Left kidney (tissue), 2 donors: Measurements from ENCODE around the gene PRICKLE2. TPM values are rescaled to one million over a fixed set of nuclear protein-coding genes. Genes with fewer than 3 reads are reported as not detected.
A peak's percentile ranks its signal among the peaks of the same experiment; 100 is the strongest.

Experiments used
- DNase-seq: peaks from one replicate; pipeline ENCODE4 v3.0.0-alpha.2; 2013
- polyA plus RNA-seq: library from polyadenylated mRNA; unstranded; fragments of 120-200 nt; gene quantifications from one replicate; pipeline ENCODE4 v1.2.1, GENCODE V29; 2013; ENCODE audit not compliant: insufficient read length

The PRICKLE2 gene
- polyA plus RNA-seq, 1 donor, result 18.5 TPM

DNA sequence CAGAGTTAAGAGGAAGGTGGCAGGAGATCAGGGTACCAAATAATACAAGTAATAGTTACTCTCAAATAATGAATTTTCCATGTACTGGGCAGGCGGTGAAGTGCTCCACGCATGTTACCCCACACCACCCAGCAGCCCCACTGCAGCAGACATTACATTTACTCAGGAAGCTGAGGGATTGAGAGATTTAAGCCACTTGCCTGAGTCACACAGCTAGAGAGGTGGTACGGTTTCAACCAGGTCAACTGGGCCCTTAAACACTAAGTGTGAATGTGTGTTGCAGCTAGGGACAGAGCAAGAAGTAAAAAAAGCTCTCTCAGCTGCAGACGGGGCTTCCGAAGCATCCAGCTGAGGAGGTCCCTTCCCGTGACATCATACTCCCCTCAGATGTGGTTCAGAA, 91.3 kb downstream of the PRICKLE2 start:
- no peak for DNase-seq

DNA sequence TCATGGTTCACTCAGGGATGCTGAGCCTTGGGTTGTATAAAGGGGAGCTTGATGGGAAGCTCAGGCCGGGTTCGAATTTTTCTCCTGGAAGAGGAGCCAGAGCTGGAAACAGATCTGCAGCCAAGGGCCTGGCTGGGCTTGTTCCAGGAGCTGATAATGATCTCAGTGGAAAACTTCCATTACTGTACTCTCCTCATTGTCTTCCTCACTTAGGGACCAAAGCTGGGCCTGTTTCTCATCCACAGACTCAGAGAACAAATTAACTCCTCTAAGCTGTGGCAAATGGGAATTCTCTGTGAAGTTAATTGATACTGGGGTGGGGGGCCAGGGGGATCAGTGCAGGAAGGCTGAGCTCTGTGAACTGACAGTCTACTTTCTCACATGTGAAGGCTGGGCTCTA, 92.0 kb downstream of the PRICKLE2 start:
- no peak for DNase-seq

DNA sequence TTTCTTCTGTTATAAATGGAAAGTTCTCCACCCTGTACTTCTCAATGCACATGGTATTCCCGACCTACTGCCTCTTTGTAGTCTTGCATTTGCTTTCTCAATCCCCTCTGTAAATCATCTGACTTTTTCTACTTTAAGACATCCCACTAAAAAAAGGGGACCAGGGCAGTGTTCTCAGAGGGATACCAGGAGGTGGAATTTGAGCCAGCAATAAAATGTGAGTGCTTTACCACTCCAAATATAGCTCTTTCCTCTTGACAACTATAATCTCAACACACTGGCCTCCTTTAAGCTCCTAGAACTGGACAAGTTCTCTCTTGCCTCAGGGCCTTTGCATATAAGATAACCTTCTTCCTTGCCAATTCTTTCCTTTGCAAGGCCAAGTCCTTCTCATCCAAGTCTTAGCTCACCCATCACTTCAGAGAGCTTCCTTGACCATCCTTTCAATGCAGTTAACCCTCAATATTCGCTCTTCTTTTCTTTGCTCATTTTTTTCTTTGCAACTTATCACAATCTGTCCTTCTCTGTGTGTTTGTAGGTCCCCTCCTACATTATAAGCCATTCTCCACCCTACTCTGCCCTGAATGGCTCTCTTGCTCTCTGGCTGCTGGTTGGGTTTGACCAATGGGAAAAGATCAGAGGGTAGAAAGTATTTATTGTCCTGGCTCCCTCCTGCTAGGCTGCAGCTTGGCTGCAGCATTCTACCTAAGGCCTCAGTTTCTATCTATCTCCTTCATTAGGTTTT, 93.4 kb downstream of the PRICKLE2 start:
- DNase-seq, result no peak

DNA sequence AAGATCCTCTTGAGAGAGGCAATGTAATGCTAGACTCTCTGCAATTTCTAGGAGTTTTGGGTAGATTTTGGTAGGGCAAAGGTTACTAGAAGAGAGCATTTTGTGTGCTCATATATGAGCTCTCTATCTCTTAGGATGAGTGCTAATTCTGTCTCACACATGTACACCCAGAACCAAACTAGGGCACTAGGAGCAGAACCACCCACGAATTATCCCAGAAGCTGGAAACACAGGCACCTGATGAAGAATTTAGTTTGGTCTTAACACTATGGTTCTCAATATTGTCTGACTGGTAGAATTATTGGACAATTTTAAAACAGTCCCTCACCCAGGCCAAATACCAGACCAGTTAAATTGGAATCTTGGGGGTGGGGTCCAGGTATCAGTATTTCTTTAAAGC, 94.8 kb downstream of the PRICKLE2 start:
- no peak for DNase-seq

DNA sequence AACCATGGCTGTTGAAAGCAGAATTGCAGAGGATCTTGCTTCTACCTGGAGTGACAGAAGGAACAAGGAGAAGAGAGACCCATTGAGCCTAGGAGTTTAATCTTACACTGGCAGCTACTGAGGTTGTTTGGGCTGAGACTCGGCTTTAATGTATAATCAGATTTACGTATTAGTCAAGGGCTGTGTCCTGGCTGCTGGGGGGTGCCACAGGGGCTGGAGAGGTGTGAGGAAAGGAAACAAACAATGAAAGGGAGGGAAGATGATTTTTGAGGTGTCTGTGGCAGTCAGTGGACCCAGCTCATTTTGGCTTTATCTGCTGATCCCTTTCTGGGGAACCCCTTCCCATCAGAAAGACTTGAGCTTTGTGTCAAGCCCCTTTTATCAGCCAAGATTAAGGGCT, 95.7 kb downstream of the PRICKLE2 start:
- no peak for DNase-seq

DNA sequence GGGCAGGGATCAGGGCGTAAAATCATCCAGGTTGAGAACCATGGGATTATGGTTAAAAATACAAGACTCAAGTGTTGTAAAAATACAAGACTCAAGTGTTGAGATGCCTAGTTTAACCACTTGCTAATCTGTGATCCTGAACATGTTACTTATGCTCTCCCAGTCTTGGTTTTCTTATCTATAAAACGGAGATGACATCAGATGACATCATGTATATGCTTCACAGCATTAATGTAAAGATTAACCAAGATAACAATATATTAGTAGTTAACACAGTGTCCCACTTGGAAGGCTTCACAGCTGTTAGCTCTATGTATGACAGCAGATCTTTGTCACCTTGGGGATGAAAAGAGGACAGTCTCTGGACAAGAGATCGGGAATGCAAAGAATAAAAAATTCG, 96.2 kb downstream of the PRICKLE2 start:
- no peak for DNase-seq

DNA sequence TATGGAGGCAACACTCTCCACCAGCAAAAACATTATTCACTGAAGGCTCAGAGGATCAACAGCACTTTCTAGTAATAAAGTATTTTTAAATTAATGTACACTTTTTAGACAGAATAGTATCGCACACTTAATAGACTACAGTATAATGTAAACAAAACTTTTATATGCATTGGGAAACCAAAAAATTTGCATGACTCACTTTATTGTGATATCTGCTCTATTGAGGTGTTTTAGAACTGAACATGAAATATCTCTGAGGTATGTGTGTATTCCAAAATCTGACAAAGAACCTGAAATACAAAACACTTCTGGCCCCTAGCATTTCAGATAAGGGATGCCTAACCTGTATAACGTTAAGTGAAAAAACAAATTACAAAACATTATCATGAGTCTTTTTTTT, 99.7 kb downstream of the PRICKLE2 start:
- DNase-seq, result no peak

DNA sequence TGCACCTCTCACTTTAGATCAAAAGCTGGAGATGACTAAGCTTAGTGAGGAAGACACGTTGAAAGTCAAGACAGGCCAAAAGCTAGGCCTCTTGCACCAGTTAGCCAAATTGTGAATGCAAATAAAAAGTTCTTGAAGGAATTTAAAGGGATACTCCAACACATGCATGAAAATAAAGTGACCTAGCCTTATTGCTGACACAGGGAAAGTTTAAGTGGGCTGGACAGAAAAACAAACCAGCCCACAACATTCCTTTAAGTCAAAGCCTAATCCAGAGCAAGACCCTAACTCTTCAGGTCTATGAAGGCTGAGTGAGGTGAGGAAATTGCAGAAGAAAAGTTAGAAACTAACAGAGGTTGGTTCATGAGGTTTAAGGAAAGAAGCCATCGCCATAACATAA, 101.3 kb downstream of the PRICKLE2 start:
- no peak for DNase-seq

DNA sequence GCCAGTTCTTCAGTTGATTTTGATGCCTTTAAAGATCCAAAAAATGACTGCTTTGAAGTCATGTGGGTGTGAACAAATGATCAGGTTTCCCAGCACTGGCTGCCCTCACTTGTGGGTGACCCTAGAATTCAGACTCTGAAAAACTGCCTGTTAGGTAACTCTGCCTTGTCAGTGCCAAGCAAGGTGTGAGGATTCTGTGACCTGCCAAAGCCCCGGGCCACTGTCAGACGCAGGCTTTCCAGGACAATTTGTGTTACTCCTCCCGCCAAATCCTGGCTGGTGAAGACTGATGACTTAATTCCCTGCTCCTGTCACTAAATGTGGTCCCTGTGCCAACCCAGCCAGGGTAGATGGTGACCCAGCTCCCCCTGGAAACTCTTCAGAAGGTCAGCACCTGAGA, 102.8 kb downstream of the PRICKLE2 start:
- DNase-seq, result no peak

DNA sequence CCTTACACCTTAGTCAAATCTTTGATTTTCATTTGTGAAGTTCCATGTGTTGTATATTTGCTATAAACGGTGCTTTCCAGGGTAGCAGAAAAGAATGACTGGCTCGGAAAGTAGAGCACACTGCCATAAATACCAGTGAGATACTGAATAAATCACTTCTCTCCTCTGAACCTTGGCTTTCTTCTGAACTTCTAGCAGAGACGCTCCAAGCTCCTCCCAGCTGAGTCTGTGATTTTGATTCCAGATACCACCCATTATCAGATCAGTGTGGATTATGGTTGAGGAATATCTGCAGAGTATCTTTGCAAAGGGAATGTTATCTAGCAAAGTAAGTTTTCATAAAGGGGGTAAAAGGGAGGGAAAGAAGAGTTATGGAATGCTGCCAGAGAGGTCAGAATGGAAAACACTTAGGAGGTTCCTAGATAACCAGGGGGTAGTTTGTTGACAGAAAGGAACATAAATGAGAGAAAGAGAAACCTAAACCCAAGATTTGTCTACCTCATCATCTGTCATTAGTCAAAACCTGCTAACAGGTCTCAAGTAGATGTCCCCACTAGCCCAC, 103.4 kb downstream of the PRICKLE2 start:
- DNase-seq, result no peak

DNA sequence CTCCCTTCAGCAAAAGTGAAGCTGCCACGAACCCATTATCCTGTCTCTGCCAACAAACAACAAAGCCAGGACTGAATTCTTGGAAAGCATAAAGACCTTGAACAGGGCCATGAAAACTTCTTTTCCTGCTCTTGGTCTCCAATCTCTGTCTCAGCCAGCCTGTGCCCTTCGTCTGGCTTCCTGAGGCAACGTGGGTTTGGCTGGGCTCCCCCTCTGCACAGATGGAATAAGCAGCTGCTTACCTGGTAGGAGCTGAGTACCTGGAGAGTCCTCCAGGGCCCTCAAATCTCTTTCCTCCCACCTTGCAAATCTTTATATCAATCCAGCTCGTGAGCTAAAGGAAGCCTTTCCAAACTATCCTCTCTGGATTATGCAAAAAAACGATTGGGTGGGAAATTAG, 104.4 kb downstream of the PRICKLE2 start:
- DNase-seq, result no peak

DNA sequence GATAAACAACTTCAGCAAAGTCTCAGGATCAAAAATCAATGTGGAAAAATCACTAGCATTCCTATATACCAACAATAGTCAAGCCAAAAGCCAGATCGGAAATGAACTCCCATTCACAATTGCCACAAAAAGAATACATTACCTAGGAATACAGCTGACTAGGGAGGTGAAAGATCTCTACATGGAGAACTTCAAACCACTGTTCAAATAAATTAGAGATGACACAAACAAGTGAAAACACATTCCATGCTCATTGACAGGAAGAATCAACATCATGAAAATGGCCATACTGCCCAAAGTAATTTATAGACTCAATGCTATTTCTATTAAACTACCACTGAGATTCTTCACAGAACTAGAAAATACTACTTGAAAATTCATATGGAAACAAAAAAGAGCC, 107.8 kb downstream of the PRICKLE2 start:
- no peak for DNase-seq

DNA sequence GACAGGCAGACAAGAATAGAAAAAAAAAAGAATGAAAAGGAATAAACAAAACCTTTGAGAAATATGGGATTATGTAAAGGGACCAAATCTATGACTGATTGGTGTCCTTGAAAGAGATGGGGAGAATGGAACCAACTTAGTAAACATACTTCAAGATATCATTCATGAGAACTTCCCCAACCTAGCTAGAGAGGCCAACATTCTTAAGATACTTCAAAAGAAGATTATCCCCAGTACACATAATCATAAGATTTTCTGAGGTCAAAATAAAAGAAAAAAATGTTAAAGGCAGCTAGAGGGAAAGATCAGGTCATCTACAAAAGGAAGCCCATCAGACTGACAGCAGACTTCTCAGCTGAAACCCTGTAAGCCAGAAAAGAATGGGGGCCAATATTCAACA, 110.6 kb downstream of the PRICKLE2 start:
- DNase-seq, result no peak

DNA sequence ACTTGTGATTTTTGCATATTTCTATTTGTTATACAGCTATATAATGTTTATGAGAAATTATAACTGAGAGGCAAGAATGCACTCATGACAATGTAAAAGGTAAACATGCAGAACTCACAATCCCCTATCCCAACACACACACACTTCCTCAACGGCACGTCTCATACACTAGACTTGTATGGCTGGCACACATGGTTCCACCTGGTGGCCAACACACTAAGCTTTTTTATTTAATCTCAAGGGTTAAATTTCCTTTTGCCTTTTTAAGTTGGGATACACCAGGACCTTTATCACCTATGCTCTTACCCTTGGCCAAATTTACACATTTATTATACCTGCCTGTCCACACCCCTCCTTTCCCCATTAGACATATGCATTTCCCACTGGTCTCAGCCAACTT, 113.4 kb downstream of the PRICKLE2 start:
- DNase-seq, result no peak

DNA sequence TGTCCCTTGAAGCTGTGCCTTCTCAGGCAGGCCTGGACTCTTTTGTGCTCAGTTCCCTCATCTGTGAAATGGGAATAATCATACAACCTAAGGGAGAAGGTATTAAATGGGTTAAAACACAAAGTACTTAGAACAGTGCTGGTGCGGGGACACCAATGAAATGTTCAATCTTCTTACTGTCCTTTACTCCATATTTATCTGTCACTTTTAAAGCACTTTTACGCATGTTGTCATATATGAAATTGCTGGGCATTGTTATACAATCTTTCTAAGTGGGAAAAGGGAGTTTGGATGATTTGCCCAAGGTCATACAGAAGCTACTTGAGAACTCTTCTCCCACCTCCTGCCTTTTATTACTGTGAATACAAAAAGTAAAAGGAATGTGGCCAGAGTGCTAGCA, 114.2 kb downstream of the PRICKLE2 start:
- no peak for DNase-seq

DNA sequence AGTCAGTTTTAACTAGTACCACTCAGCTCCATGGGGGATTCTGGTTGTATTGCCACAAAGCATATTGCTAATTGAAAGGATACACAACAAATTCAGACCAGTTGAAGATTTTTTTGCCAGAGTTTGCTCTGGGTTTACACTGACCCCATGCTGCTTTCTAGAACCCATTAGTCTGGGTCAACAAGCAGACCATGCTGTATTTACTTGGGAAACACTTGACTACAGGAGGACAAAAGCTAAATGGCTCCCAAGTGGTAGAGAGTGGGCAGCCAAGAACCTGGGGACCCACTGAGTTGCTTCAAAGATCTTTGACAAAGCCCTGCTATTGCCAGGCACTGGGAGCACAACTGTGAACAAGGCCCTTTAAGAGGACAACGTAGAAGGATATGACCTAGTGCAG, 115.2 kb downstream of the PRICKLE2 start:
- no peak for DNase-seq

DNA sequence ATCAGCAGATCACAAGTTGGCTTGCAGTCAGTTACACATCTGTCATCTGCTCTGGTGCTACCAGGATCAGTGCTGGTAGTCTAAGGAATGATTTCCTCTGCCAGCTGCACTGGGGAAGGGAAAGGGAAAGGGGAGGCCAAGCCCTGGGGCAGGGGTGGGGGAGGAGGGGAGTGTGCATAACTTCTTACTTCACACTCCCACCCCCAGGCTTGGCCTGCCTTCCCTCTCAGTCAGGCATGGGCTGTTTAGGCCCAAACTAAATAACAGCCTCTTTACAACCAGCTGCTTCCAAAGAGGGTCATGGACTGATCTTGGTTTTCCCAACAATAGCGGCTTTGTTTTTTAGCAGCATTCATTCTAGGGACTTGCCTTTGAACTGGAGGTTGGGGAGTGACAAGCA, 115.8 kb downstream of the PRICKLE2 start:
- peak; percentile 44 for DNase-seq

DNA sequence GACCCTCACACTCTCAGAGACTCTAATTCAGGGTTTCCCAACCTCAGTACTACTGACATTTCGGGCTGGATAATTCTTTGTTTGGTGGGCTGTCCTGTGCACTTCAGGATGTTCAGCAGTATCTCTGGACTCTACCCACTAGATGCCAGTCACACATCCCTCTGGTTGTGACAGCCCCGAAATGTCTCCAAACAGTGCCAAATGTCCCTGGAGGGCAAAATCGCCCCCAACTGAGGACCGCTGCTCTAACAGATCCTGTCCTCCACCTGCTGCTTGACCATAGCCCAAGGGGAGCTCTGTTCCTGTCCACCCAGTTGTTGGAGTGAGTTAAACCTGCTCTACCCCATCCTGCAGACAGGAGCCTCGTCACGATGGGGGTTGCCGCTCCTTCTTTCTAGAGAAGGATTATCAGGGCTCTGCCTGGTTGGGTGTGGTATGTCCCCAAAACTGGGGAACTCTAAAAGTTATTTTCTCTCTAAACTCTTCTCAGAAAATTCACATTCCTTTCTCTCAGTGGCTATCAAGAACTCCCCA, 116.4 kb downstream of the PRICKLE2 start:
- no peak for DNase-seq

DNA sequence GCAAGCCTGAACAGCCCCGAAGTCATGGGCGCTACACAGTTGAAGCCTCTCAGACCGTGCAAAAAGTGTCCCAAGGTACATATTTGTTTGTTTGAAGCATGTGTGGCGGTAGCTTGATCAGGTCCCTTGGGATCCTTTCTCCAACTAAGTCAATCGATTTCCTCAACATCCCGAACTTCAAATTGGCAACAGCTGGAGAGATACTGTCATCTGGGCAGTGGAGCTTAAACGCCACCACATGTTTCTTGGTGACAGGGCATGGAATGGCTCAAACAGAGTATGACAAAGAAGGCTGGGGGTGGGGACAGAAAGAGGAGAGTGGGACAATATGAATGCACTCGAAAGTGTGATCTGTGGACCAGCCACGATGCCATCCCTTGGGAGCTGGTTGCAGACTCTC, 117.0 kb downstream of the PRICKLE2 start:
- no peak for DNase-seq

DNA sequence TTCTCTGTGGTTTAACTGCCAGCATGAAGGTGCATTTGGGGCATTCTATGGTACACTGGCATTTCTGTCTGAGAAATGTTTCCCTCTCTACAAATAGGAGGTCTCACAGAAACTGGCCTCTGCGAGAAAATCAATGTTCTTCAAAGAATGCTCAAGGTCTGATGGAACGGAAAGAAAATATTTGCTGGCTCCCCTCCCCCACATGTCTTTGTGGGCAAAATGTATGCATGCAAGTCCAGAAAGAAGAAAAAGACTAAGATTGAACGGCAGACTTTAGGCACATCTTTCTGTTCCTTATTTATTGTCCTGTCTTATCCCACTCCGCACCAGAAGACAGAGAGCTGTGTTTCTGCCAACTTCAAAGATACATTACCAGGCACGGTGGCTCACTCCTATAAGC, 118.1 kb downstream of the PRICKLE2 start:
- DNase-seq, result no peak

DNA sequence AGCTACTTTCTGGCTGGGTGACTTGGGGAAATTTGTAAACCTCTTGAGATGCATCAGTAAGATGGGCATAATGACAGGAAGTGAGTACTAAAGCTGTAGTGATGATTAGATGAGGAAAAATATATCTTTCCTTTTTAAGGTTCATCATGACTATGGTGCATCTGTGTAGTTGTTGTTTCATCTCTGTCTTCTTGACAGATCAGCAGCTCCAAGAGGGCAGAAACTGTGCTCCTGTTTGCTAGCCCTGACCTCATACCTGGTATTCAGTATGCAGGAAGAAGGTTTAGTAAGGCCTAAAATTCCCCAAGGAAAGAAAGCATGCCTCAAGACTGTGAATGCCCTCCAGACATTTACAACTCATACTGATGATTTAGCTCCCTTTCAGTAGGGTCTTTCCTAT, 119.5 kb downstream of the PRICKLE2 start:
- no peak for DNase-seq

DNA sequence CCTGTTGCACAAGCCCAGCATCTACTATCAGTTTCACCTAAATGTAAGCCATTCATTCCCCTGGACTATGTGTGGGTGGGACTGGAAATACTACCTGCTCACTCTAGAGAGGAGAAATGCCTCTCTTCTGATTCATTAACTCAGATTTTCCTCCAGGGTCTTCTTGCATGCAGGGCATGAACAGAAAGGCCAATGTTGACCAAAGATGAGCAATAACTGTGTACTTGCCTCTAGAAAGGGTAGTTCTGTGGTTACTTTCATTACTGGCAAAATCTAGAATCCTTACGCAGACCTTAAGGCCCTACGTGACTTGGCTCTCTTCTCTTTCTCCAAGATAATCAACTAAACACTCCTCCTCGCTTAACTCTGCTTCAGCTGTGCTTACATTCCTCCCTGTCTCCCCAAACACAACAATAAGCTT, 120.6 kb downstream of the PRICKLE2 start:
- DNase-seq, result no peak

DNA sequence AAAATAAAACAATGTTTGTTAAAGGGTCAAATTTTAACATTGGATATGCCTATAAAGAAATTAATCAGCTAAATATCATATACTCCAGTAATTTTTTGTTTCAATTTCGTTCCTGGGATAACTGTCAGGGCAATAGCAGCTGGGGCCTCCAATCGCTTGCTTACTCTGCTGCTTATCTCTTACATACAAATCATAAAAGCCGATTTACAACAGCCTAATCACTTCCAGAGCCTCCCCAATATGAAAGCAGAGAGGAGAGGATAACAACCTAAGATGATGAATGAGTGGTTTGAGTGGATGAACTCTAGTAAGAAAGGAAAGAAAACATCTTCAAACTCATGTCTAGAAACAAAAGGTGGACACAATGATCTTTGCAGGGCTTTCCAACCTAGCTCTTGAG, 121.3 kb downstream of the PRICKLE2 start:
- DNase-seq, result no peak

DNA sequence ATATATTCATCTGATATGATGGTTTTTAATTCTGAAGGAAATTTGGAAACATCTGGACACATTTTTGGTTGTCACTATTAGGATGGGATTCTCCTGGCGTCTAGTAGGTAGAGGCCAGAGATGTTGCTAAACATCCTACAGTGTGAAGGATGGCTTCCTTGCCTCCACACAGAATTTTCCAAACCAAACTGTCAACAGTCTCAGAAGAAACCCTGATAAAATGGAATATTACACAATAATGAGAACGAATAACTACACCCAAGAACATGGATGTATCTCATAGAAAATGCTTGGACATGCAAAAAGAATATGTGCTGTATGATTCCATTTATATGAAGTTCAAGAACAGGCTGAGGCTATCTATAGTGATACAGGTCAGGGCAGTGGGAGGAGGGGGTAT, 122.1 kb downstream of the PRICKLE2 start:
- DNase-seq, result no peak
